WTC11 (cell line): ENCODE data around the gene CASQ2. TPM values are rescaled to one million over a fixed set of nuclear protein-coding genes. Genes with fewer than 3 reads are reported as not detected.

Experiments
- ATAC-seq: fragments of 200-7000 bp; cut with Tn5 transposase; 2 replicates; pipeline ENCODE4 v1.10.0; 2021; ENCODE audit warnings: mild to moderate bottlenecking, moderate library complexity
- CTCF ChIA-PET: fragments of 300-600 bp; sonication (Branson Sonifier 250); formaldehyde crosslinking; loops from one replicate; lab custom pipeline; 2021; ENCODE audit warnings: antibody characterized with exemption; lab: Charles Lee
- POLR2A ChIA-PET: fragments of 350-600 bp; sonication (Branson Sonifier 250); formaldehyde crosslinking; loops from one replicate; lab custom pipeline; 2021; ENCODE audit warnings: antibody characterized with exemption; lab: Charles Lee
- DNase-seq: peaks from one replicate; pipeline ENCODE4 v3.0.0; 2021; ENCODE audit warnings: low spot score
- H3K27ac Mint-ChIP-seq: 2 replicates; pipeline ENCODE4 v1.8.0; 2021; ENCODE audit warnings: mixed read lengths
- H3K27me3 Mint-ChIP-seq: 2 replicates; pipeline ENCODE4 v1.8.0; 2021; ENCODE audit warnings: low read depth, mild to moderate bottlenecking, moderate library complexity, mixed read lengths
- H3K36me3 Mint-ChIP-seq: 2 replicates; pipeline ENCODE4 v1.8.0; 2021; ENCODE audit warnings: mixed read lengths
- H3K4me1 Mint-ChIP-seq: 2 replicates; pipeline ENCODE4 v1.8.0; 2022; ENCODE audit warnings: mixed read lengths
- H3K4me3 Mint-ChIP-seq: 2 replicates; pipeline ENCODE4 v1.8.0; 2021; ENCODE audit warnings: mild to moderate bottlenecking, moderate library complexity, mixed read lengths
- H3K9me3 Mint-ChIP-seq: 2 replicates; pipeline ENCODE4 v1.8.0; 2021; ENCODE audit warnings: mixed read lengths
- CREB1 ChIP-seq: sonication (generic); formaldehyde crosslinking; IDR thresholded peaks from 2 replicates; pipeline ENCODE4 v1.8.0; 2023; ENCODE audit warnings: mild to moderate bottlenecking, missing genetic modification reagents
- CREM ChIP-seq: sonication (generic); formaldehyde crosslinking; IDR thresholded peaks from 2 replicates; pipeline ENCODE4 v1.8.1; 2022; ENCODE audit warnings: mild to moderate bottlenecking, missing genetic modification reagents, moderate library complexity
- EMX1 ChIP-seq: fragments of 250-450 bp; sonication (Bioruptor Pico); IDR thresholded peaks from 2 replicates; pipeline ENCODE4 v1.8.0; 2021; ENCODE audit warnings: mild to moderate bottlenecking
- FOXJ3 ChIP-seq: sonication (generic); formaldehyde crosslinking; IDR thresholded peaks from 2 replicates; pipeline ENCODE4 v1.9.0; 2021; ENCODE audit warnings: missing genetic modification reagents, mild to moderate bottlenecking, borderline replicate concordance
- GABPB1 ChIP-seq: sonication (generic); formaldehyde crosslinking; IDR thresholded peaks from 2 replicates; pipeline ENCODE4 v1.8.1; 2023; ENCODE audit warnings: mild to moderate bottlenecking, missing genetic modification reagents
- GRHL2 ChIP-seq: fragments of 250-450 bp; sonication (Bioruptor Pico); IDR thresholded peaks from 2 replicates; pipeline ENCODE4 v1.8.0; 2022; ENCODE audit warnings: mild to moderate bottlenecking, moderate library complexity; ENCODE audit not compliant: insufficient replicate concordance, severe bottlenecking
- IRF2 ChIP-seq: sonication (generic); formaldehyde crosslinking; IDR thresholded peaks from 2 replicates; pipeline ENCODE4 v1.8.0; 2022; ENCODE audit warnings: low read depth, missing genetic modification reagents, borderline replicate concordance
- JUN ChIP-seq: sonication (generic); formaldehyde crosslinking; IDR thresholded peaks from 2 replicates; pipeline ENCODE4 v1.8.0; 2023; ENCODE audit warnings: mild to moderate bottlenecking, missing genetic modification reagents
- MXD4 ChIP-seq: fragments of 250-450 bp; sonication (Bioruptor Pico); IDR thresholded peaks from 2 replicates; pipeline ENCODE4 v1.8.0; 2021; ENCODE audit warnings: mild to moderate bottlenecking, moderate library complexity, borderline replicate concordance
- NFATC4 ChIP-seq: fragments of 250-450 bp; sonication (Bioruptor Pico); IDR thresholded peaks from 2 replicates; pipeline ENCODE4 v1.9.0; 2021; ENCODE audit warnings: mild to moderate bottlenecking
- NFE2L1 ChIP-seq: sonication (generic); formaldehyde crosslinking; IDR thresholded peaks from 2 replicates; pipeline ENCODE4 v1.8.1; 2023; ENCODE audit warnings: missing genetic modification reagents
- SOX15 ChIP-seq: fragments of 250-450 bp; sonication (Bioruptor Pico); IDR thresholded peaks from 2 replicates; pipeline ENCODE4 v1.9.0; 2021; ENCODE audit warnings: mild to moderate bottlenecking
- SP1 ChIP-seq: sonication (generic); formaldehyde crosslinking; conservative IDR thresholded peaks from 2 replicates; pipeline ENCODE4 v1.8.1; 2022; ENCODE audit warnings: missing genetic modification reagents
- TEAD4 ChIP-seq: sonication (generic); formaldehyde crosslinking; IDR thresholded peaks from 2 replicates; pipeline ENCODE4 v1.8.0; 2022; ENCODE audit warnings: mild to moderate bottlenecking, missing genetic modification reagents
- ZNF121 ChIP-seq: sonication (generic); formaldehyde crosslinking; IDR thresholded peaks from 2 replicates; pipeline ENCODE4 v1.8.0; 2023; ENCODE audit warnings: missing genetic modification reagents
- ZNF219 ChIP-seq: sonication (generic); formaldehyde crosslinking; IDR thresholded peaks from 2 replicates; pipeline ENCODE4 v1.8.0; 2023; ENCODE audit warnings: missing genetic modification reagents, mild to moderate bottlenecking, borderline replicate concordance
- ZNF232 ChIP-seq: sonication (generic); formaldehyde crosslinking; IDR thresholded peaks from 2 replicates; pipeline ENCODE4 v1.8.0; 2022; ENCODE audit warnings: mild to moderate bottlenecking, missing genetic modification reagents
- ZNF317 ChIP-seq: sonication (generic); formaldehyde crosslinking; IDR thresholded peaks from 2 replicates; pipeline ENCODE4 v1.8.1; 2023; ENCODE audit warnings: low read depth, mild to moderate bottlenecking, moderate library complexity, missing genetic modification reagents, borderline replicate concordance
- total RNA-seq: library from RNA; stranded (reverse); gene quantifications from 3 replicates; pipeline ENCODE4 v1.2.3, GENCODE V29; 2021
- TF ChIP-seq, protein P1 (sequence below): fragments of 250-450 bp; sonication (Bioruptor Pico); IDR thresholded peaks from 2 replicates; pipeline ENCODE4 v2.1.2; 2022; ENCODE audit warnings: mild to moderate bottlenecking, moderate library complexity
- TF ChIP-seq, protein P2 (sequence below): sonication (generic); formaldehyde crosslinking; IDR thresholded peaks from 2 replicates; pipeline ENCODE4 v1.8.0; 2023; ENCODE audit warnings: mild to moderate bottlenecking, missing genetic modification reagents
- TF ChIP-seq, protein P3 (sequence below): sonication (generic); formaldehyde crosslinking; IDR thresholded peaks from 2 replicates; pipeline ENCODE4 v1.8.1; 2022; ENCODE audit warnings: missing genetic modification reagents, borderline replicate concordance
- TF ChIP-seq, protein P4 (sequence below): sonication (generic); formaldehyde crosslinking; IDR thresholded peaks from 2 replicates; pipeline ENCODE4 v1.8.1; 2022; ENCODE audit warnings: mild to moderate bottlenecking, missing genetic modification reagents, moderate library complexity, borderline replicate concordance
- TF ChIP-seq, protein P5 (sequence below): fragments of 250-450 bp; sonication (Bioruptor Pico); IDR thresholded peaks from 2 replicates; pipeline ENCODE4 v1.9.0; 2021; ENCODE audit warnings: mild to moderate bottlenecking, borderline replicate concordance
- TF ChIP-seq, protein P6 (sequence below): sonication (generic); formaldehyde crosslinking; IDR thresholded peaks from 2 replicates; pipeline ENCODE4 v1.8.0; 2022; ENCODE audit warnings: mild to moderate bottlenecking, missing genetic modification reagents

CASQ2 gene
- total RNA-seq, 1 experiment from 2014 or later, result not detected

DNA sequence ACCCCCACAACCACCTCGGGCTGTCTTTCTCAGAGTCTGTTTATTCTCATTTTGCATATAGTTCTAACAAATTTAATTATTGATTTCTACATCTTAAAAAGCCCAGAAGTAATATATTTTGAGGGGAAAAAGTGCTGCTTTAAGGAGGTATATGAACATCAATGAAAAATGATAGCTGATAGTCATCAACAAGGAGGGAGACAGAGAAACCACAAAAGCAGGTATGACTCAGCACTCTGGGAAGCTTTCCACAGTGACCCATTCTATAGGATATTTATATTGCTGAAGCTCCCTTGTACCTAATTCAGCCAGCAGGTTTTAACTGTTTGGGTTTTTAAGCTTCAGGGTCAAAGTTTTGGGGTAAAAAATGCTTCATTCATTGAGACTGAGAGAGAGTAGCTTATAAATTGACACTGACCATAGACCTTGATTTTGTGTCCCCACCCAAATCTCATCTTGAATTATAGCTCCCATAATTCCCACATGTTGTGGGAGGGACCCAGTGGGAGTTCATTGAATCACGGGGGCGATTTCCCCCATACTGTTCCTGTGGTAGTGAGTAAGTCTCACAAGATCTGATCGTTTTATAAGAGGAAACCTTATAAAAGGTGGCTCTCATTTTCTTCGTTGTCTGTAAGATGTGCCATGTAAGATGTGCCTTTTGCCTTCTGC is 99.4 kb downstream of the CASQ2 start:
- Mint-ChIP-seq H3K27ac (no peak overlapping the region), H3K9me3 (peaks cover 6% of the 10 kb centered on the region; the same call in 1 of the 2 replicates), H3K4me3 (no peak overlapping the region), H3K4me1 (0 out of 2 replicates have a peak, but pooled peaks cover 4% of the 10 kb centered on the region)
- POLR2A ChIA-PET, result no interaction called here
- ATAC-seq (no peak), DNase-seq (no peak)
- CTCF ChIA-PET, result interaction anchor here (1.0 to 1.6 kb wide), 2 partner anchors 38 to 102 kb away, joined by 3 to 7 read pairs; no protein-coding TSS in a partner anchor
- TF ChIP-seq IRF2 (CRISPR knock-in tag), result no peak
- no peak for TF ChIP-seq TEAD4 (CRISPR knock-in tag)
- TF ChIP-seq FOXJ3 (CRISPR knock-in tag), result no peak
- no peak for TF ChIP-seq GABPB1 (CRISPR knock-in tag)
- TF ChIP-seq NFATC4 (CRISPR knock-in tag), result no peak
- no peak for TF ChIP-seq SOX15 (CRISPR knock-in tag)
- TF ChIP-seq CREB1 (CRISPR knock-in tag), result no peak
- TF ChIP-seq EMX1 (CRISPR knock-in tag), result no peak
- TF ChIP-seq ZNF317 (CRISPR knock-in tag), result no peak
- TF ChIP-seq SP1 (CRISPR knock-in tag), result no peak
- TF ChIP-seq, protein P1, sequence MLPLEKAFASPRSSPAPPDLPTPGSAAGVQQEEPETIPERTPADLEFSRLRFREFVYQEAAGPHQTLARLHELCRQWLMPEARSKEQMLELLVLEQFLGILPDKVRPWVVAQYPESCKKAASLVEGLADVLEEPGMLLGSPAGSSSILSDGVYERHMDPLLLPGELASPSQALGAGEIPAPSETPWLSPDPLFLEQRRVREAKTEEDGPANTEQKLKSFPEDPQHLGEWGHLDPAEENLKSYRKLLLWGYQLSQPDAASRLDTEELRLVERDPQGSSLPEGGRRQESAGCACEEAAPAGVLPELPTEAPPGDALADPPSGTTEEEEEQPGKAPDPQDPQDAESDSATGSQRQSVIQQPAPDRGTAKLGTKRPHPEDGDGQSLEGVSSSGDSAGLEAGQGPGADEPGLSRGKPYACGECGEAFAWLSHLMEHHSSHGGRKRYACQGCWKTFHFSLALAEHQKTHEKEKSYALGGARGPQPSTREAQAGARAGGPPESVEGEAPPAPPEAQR (CRISPR knock-in tag), result no peak
- TF ChIP-seq, protein P2, sequence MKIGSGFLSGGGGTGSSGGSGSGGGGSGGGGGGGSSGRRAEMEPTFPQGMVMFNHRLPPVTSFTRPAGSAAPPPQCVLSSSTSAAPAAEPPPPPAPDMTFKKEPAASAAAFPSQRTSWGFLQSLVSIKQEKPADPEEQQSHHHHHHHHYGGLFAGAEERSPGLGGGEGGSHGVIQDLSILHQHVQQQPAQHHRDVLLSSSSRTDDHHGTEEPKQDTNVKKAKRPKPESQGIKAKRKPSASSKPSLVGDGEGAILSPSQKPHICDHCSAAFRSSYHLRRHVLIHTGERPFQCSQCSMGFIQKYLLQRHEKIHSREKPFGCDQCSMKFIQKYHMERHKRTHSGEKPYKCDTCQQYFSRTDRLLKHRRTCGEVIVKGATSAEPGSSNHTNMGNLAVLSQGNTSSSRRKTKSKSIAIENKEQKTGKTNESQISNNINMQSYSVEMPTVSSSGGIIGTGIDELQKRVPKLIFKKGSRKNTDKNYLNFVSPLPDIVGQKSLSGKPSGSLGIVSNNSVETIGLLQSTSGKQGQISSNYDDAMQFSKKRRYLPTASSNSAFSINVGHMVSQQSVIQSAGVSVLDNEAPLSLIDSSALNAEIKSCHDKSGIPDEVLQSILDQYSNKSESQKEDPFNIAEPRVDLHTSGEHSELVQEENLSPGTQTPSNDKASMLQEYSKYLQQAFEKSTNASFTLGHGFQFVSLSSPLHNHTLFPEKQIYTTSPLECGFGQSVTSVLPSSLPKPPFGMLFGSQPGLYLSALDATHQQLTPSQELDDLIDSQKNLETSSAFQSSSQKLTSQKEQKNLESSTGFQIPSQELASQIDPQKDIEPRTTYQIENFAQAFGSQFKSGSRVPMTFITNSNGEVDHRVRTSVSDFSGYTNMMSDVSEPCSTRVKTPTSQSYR (CRISPR knock-in tag), result no peak
- TF ChIP-seq, protein P3, sequence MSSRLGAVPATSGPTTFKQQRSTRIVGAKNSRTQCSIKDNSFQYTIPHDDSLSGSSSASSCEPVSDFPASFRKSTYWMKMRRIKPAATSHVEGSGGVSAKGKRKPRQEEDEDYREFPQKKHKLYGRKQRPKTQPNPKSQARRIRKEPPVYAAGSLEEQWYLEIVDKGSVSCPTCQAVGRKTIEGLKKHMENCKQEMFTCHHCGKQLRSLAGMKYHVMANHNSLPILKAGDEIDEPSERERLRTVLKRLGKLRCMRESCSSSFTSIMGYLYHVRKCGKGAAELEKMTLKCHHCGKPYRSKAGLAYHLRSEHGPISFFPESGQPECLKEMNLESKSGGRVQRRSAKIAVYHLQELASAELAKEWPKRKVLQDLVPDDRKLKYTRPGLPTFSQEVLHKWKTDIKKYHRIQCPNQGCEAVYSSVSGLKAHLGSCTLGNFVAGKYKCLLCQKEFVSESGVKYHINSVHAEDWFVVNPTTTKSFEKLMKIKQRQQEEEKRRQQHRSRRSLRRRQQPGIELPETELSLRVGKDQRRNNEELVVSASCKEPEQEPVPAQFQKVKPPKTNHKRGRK (CRISPR knock-in tag), result no peak
- TF ChIP-seq, all 79 proteins: peak for 0
- Mint-ChIP-seq H3K27me3 (no peaks in the 10 kb centered on the region), H3K36me3 (peaks cover 35% of the 10 kb centered on the region)

DNA sequence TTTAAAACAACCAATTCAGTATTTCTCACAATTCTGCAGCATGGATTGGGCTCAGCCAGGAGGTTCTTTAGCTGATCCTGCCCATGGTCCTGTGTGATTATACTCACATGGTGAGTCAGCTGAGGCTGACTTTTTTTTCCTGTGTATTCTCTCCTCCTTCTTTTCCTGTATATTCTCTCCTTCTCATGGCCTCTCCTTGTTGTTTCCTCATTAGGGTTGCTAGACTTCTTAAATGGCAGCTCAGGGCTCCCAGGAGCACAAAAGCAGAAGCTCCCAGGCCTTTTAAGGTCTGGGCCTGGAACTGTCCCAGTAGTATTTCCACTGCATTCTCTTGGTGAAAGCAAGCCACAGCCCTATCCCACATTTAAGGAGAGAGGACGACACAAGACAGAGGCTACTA is 99.9 kb downstream of the CASQ2 start:
- Mint-ChIP-seq H3K27me3 (no peaks in the 10 kb centered on the region), H3K9me3 (peaks cover 6% of the 10 kb centered on the region; the same call in 1 of the 2 replicates), H3K4me3 (no peak overlapping the region), H3K27ac (no peak overlapping the region), H3K4me1 (0 out of 2 replicates have a peak, but pooled peaks cover 4% of the 10 kb centered on the region), H3K36me3 (peaks cover 41% of the 10 kb centered on the region)
- no peak for DNase-seq
- ChIA-PET POLR2A (no interaction called here), CTCF (interaction anchor here (1.0 to 1.6 kb wide), 2 partner anchors 38 to 103 kb away, joined by 3 to 7 read pairs; no protein-coding TSS in a partner anchor)
- ATAC-seq, result no peak
- no peak for TF ChIP-seq TEAD4 (CRISPR knock-in tag)
- TF ChIP-seq CREM, result no peak
- no peak for TF ChIP-seq NFE2L1 (CRISPR knock-in tag)
- TF ChIP-seq GRHL2 (CRISPR knock-in tag), result no peak
- TF ChIP-seq JUN, result no peak
- TF ChIP-seq ZNF219 (CRISPR knock-in tag), result no peak
- no peak for TF ChIP-seq ZNF121 (CRISPR knock-in tag)
- no peak for TF ChIP-seq ZNF232
- TF ChIP-seq MXD4 (CRISPR knock-in tag), result no peak
- TF ChIP-seq, protein P4, sequence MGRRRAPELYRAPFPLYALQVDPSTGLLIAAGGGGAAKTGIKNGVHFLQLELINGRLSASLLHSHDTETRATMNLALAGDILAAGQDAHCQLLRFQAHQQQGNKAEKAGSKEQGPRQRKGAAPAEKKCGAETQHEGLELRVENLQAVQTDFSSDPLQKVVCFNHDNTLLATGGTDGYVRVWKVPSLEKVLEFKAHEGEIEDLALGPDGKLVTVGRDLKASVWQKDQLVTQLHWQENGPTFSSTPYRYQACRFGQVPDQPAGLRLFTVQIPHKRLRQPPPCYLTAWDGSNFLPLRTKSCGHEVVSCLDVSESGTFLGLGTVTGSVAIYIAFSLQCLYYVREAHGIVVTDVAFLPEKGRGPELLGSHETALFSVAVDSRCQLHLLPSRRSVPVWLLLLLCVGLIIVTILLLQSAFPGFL (CRISPR knock-in tag), result no peak
- TF ChIP-seq, protein P5, sequence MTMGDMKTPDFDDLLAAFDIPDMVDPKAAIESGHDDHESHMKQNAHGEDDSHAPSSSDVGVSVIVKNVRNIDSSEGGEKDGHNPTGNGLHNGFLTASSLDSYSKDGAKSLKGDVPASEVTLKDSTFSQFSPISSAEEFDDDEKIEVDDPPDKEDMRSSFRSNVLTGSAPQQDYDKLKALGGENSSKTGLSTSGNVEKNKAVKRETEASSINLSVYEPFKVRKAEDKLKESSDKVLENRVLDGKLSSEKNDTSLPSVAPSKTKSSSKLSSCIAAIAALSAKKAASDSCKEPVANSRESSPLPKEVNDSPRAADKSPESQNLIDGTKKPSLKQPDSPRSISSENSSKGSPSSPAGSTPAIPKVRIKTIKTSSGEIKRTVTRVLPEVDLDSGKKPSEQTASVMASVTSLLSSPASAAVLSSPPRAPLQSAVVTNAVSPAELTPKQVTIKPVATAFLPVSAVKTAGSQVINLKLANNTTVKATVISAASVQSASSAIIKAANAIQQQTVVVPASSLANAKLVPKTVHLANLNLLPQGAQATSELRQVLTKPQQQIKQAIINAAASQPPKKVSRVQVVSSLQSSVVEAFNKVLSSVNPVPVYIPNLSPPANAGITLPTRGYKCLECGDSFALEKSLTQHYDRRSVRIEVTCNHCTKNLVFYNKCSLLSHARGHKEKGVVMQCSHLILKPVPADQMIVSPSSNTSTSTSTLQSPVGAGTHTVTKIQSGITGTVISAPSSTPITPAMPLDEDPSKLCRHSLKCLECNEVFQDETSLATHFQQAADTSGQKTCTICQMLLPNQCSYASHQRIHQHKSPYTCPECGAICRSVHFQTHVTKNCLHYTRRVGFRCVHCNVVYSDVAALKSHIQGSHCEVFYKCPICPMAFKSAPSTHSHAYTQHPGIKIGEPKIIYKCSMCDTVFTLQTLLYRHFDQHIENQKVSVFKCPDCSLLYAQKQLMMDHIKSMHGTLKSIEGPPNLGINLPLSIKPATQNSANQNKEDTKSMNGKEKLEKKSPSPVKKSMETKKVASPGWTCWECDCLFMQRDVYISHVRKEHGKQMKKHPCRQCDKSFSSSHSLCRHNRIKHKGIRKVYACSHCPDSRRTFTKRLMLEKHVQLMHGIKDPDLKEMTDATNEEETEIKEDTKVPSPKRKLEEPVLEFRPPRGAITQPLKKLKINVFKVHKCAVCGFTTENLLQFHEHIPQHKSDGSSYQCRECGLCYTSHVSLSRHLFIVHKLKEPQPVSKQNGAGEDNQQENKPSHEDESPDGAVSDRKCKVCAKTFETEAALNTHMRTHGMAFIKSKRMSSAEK, result no peak
- TF ChIP-seq, protein P6, sequence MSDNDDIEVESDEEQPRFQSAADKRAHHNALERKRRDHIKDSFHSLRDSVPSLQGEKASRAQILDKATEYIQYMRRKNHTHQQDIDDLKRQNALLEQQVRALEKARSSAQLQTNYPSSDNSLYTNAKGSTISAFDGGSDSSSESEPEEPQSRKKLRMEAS (CRISPR knock-in tag), result no peak
- TF ChIP-seq SP1 (CRISPR knock-in tag), result no peak
